DND-41 (cell line): ENCODE data around the gene CCND2.

Experiments
- ATAC-seq: fragments of 200-7000 bp; cut with Tn5 transposase; 3 replicates; pipeline ENCODE4 v1.9.1; 2021; ENCODE audit warnings: low read depth; ENCODE audit not compliant: insufficient read depth
- DNase-seq: peaks from one replicate; pipeline ENCODE4 v3.0.0-alpha.2; 2020
- H2AFZ ChIP-seq: 2 replicates; pipeline ENCODE4 v1.6.0; 2012; ENCODE audit warnings: low read depth, low read length
- H3K27ac ChIP-seq: 2 replicates; pipeline ENCODE4 v1.5.1; 2012; ENCODE audit warnings: low read length, inconsistent platforms
- H3K27me3 ChIP-seq: fragments of 200-600 bp; sonication (generic); 2 replicates; pipeline ENCODE4 v1.6.0; 2012; ENCODE audit warnings: low read length, mild to moderate bottlenecking, inconsistent platforms; ENCODE audit not compliant: insufficient read depth, poor library complexity
- H3K36me3 ChIP-seq: 2 replicates; pipeline ENCODE4 v1.5.1; 2012; ENCODE audit warnings: low read length, inconsistent platforms; ENCODE audit not compliant: insufficient read depth
- H3K4me1 ChIP-seq: 2 replicates; pipeline ENCODE4 v1.5.1; 2012; ENCODE audit warnings: mild to moderate bottlenecking, low read length; ENCODE audit not compliant: insufficient read depth
- H3K4me2 ChIP-seq: 2 replicates; pipeline ENCODE4 v1.6.0; 2012; ENCODE audit warnings: mild to moderate bottlenecking, moderate library complexity, low read length, inconsistent platforms; ENCODE audit not compliant: insufficient read depth
- H3K4me3 ChIP-seq, 2 experiments: fragments of 200-600 bp in 1 of 2; shearing (Covaris generic) in 1 of 2; 2 replicates each; pipeline ENCODE4 v1.5.1; 2012 to 2016; ENCODE audit warnings: inconsistent platforms in 2 of 2, low read length in 2 of 2, mild to moderate bottlenecking in 2 of 2, low read depth in 1 of 2, moderate library complexity in 1 of 2
- H3K79me2 ChIP-seq: 2 replicates; pipeline ENCODE4 v1.6.0; 2012; ENCODE audit warnings: low read length, inconsistent platforms; ENCODE audit not compliant: insufficient read depth
- H3K9ac ChIP-seq: 2 replicates; pipeline ENCODE4 v1.6.0; 2012; ENCODE audit warnings: low read depth, mild to moderate bottlenecking, inconsistent platforms, low read length, moderate library complexity
- H3K9me3 ChIP-seq: 2 replicates; pipeline ENCODE4 v1.5.1; 2012; ENCODE audit warnings: low read length, moderate library complexity, mild to moderate bottlenecking, inconsistent platforms; ENCODE audit not compliant: insufficient read depth, severe bottlenecking
- H4K20me1 ChIP-seq: 2 replicates; pipeline ENCODE4 v1.6.0; 2012; ENCODE audit warnings: low read length; ENCODE audit not compliant: insufficient read depth
- CTCF ChIP-seq: IDR thresholded peaks from 2 replicates; pipeline ENCODE4 v1.5.1; 2012; ENCODE audit warnings: borderline replicate concordance, low read length, moderate library complexity, mild to moderate bottlenecking; ENCODE audit not compliant: poor library complexity, severe bottlenecking; ENCODE audit errors: extremely low read depth
- EZH2 ChIP-seq: IDR thresholded peaks from 3 replicates; pipeline ENCODE4 v1.6.1; 2012; ENCODE audit warnings: borderline replicate concordance, low read depth, mild to moderate bottlenecking, moderate library complexity, low read length, inconsistent platforms; ENCODE audit not compliant: severe bottlenecking

CCND2 gene

GRCh38 chr12:4244868-4245267 is 28.7 kb upstream of the CCND2 start:
- Histone ChIP-seq H3K4me2 (no peak overlapping the region), H4K20me1 (no peaks in the 10 kb centered on the region), H3K4me3 (no peak overlapping the region), H3K4me1 (no peaks in the 10 kb centered on the region), H3K9ac (no peak overlapping the region), H3K9me3 (no peaks in the 10 kb centered on the region), H3K36me3 (no peaks in the 10 kb centered on the region), H2AFZ (no peak overlapping the region), H3K27me3 (no peaks in the 10 kb centered on the region), H3K79me2 (no peaks in the 10 kb centered on the region), H3K27ac (no peak overlapping the region)
- ATAC-seq (no peak), DNase-seq (no peak)
- TF ChIP-seq CTCF (no peak), EZH2 (no peak)

- Histone ChIP-seq H3K9ac (no peak overlapping the region), H2AFZ (no peak overlapping the region)
Observed at GRCh38 chr12:4245446-4245845, 28.1 kb upstream of the CCND2 start.

GRCh38 chr12:4246116-4246515 is 27.4 kb upstream of the CCND2 start:
- Histone ChIP-seq H3K9ac (no peak overlapping the region), H3K9me3 (no peaks in the 10 kb centered on the region), H3K27ac (no peak overlapping the region), H4K20me1 (no peaks in the 10 kb centered on the region), H2AFZ (no peak overlapping the region), H3K4me3 (no peak overlapping the region), H3K27me3 (peaks cover 4% of the 10 kb centered on the region), H3K79me2 (no peaks in the 10 kb centered on the region), H3K4me1 (no peaks in the 10 kb centered on the region), H3K4me2 (no peak overlapping the region), H3K36me3 (no peaks in the 10 kb centered on the region)
- TF ChIP-seq CTCF (no peak), EZH2 (no peak)
- no peak for ATAC-seq
- no peak for DNase-seq

More at GRCh38 chr12:4245446-4245845, 28.1 kb upstream of the CCND2 start:
- Histone ChIP-seq H4K20me1 (no peaks in the 10 kb centered on the region), H3K4me2 (no peak overlapping the region), H3K4me3 (no peak overlapping the region), H3K36me3 (no peaks in the 10 kb centered on the region), H3K27me3 (peaks cover under 1% of the 10 kb centered on the region), H3K27ac (no peak overlapping the region), H3K4me1 (no peaks in the 10 kb centered on the region), H3K79me2 (no peaks in the 10 kb centered on the region), H3K9me3 (no peaks in the 10 kb centered on the region)
- TF ChIP-seq CTCF (no peak), EZH2 (no peak)
- no peak for ATAC-seq
- DNase-seq = no peak

GRCh38 chr12:4250691-4251090 is 22.9 kb upstream of the CCND2 start:
- ATAC-seq (no peak), DNase-seq (no peak)
- Histone ChIP-seq H2AFZ (no peak overlapping the region), H3K79me2 (no peaks in the 10 kb centered on the region), H3K4me1 (no peaks in the 10 kb centered on the region), H3K9me3 (no peaks in the 10 kb centered on the region), H3K36me3 (no peaks in the 10 kb centered on the region), H3K4me3 (no peak overlapping the region), H4K20me1 (no peaks in the 10 kb centered on the region), H3K27ac (no peak overlapping the region), H3K4me2 (no peak overlapping the region), H3K27me3 (peaks cover 9% of the 10 kb centered on the region), H3K9ac (no peak overlapping the region)
- TF ChIP-seq CTCF = no peak
- TF ChIP-seq EZH2 = no peak
